ELR (cell line): ENCODE measurements around the gene CDH23.
"Not testable (repeated sequence)": the region's sequence is repeated elsewhere in the genome, so short reads cannot be mapped to it uniquely, and the experiment has no call there.

Experiments used
- DNase-seq: peaks from one replicate; pipeline ENCODE4 v3.0.0-alpha.2; 2015; ENCODE audit warnings: low read depth

Gene CDH23

DNA sequence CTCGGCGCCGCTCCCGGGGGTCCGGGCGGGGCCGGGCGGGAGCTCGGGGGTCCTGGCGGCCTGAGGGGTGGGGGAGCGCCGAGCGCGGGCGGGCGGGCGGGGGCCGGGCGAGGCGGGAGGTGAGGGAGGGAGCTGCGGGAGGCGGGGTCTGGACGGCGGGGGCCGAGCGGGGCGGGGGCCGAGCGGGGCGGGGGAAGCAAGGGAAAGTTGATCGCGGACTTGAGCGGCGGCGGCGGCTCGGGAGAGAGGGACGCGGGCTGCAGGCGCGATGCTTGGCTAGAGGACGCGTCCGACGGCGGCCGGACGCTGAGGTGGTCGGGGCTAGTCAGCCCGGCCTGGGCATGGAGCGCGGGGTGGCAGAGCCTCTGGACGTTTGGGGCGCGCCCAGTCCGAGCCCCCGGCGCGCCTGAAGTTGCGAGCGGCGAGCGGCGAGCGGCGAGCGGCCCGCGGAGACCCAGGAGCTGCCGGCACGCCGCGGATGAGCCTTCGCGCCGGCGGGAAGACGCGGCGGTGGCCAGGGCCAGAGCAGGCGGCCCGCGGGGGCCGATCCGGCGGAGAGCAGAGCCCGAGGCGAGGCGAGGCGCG is at the start of gene CDH23:
Gene CDH23 (plus strand): TSS at position 210 of the 585 bp plus-strand sequence. CDS start 42,912 bp downstream, outside the sequence.
- no peak for DNase-seq

DNA sequence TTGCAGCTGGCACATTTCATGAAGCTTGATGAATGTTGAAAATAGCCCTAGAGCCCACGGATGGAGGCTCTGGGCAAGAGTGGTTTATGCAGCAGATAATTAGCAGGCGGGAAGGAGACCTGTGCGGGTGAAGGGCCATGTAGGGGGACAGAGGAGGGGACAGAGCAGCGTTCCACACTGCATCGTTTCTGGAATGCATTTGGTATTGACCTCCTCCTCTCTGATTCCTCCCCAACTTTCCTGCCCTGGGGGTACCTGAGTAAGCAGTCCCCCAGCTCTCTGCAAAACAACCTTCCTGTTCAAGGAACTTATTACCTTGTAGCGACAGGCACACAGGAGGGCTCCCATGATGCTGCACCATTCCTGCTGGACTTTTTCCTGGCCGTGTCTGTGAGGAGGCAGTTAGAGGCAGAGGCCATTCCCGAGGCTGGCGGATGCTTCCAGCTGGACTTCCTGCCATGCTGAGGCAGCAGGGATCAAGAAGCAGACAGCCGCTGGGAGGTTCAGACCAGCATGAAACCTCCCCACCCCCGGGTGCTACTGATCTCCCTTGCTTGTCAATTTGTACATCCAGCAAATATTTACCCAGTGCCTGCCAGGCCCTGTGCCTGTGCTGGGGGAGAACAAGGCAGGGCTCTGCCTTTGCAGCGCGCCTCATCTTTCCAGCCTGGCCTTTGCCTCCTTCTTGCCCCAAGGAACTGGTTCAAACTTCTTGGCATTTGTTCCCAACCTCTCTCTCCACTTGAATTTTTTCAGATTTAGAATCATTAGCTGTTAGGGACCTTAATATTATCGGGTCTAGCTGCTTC is 48.9 kb upstream of the CDH23 start:
- DNase-seq, result no peak

DNA sequence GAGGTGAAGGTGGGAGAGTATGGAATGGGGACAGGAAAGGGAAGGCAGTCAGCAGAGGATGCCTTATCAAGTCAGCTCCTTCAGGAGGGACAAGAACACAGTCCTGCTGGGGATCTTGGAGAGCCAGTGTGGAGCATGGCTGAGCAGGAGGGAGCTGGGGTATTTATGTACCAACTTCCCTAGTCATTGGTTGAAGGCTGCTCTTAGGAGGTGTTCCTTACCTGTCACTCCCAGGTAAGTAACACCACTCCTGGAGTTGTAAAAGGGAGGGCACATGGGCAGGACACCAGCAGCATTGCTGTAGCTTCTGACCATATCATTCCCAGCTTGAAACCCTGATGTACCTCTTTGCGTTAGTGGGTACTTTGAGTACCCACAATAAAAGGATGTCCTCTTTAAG is 47.9 kb upstream of the CDH23 start:
- DNase-seq, result no peak

DNA sequence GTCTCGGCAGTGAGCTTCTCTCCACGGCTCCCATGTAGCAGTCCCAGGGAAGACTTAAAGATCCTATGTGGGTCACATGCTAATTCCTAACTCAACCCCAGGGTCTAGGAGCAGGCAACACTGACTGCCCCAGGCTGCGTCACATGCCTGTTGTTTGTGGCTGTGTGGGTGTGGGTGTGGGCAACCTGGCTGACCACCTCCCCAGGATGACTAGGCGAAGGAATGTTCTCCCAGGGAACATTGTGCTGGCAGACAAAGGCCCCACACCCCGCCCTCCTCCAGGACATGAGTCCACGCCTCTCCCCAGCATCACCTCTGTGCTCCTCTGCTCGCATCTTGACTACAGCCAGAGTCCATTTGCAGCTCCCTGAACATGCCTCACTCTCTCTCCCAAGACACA is 47.3 kb upstream of the CDH23 start:
- DNase-seq, result peak; percentile 44

DNA sequence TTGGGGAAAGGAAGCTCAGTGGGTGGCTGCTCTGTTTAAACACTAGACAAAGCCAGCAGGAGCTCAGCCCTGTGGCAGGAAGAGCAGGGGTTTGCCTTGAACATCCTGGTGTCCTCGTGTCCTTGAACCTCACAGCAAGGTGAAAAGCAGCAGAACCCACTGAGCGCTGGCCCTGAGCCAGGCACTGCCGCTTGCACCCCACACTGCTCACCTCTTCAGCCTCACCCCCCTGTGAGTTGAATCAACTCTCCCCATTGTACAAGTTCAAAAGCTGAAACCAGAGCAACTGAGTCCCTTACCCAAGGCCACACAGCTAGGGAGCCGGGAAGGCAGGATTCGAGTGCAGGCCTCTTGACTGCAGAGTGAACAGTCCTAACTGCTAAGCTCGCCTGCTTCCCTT is 45.6 kb upstream of the CDH23 start:
- DNase-seq, result no peak

DNA sequence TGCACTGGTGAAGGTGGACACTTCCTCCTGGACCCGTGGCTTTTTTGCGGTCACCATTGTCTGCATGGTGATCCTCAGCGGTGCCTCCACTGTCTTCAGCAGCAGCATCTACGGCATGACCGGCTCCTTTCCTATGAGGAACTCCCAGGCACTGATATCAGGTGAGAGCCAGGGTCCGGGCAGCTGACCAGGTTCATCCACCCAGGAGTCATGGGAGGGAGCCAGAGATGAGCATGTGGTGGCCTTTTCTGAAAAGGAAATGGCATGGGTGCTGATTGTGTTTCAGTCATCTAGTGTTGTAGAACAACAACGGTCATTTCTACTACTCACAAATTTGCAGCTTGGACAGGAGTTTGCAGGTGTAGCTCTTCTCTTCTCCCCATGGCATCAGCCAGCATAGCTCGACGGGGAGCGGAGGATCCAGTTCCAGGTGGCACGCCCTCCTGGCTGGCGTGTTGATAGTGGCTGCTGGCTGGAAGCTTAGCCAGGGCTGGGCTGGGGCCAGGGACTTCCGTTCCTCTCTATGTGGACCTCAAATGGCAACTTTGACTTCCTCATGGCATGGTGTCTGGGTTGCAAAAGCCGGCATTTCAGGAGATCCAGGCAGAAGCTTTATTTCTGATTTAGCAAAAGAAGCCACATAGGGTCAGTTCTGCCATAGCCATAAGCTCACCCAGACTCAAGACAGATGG is 44.9 kb upstream of the CDH23 start:
- no peak for DNase-seq

DNA sequence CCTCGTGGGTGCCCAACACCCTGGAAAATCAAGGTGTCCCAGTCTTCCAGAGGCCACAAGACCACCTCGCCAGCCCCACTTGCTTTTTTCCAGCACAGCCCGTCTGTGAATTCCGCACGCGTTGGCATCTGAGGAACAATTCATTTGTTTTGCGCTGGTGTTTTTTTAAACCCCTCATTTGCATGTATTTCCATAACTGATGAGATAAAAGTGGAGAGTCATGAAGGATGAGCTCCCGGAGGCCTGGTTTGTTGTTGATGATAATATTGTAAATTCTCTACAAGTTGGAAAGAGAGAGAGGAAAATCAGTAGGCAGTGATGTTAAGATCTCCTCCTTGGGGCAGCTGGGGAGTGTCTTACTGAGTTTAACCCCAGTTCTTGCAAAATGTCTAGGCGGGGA is 43.1 kb upstream of the CDH23 start:
- DNase-seq, result no peak

DNA sequence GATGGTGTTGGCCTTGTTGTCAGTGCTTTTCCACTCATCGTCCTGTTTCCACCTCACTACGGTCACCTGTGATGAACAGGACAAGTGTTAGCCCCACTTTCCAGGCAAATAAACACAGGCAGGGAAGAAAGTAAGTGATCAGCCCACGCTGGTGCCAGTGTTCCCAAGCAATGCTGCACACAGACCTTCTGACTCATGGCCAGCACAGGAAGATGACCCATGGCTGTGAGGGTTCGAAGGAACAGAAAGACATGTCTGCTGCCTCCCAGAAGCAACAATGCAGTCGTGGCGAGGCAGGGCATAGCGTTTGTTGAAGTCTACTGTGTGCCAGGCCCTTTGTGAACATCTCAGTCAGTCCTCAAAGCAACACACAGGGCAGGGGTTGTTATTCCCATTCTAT is 41.9 kb upstream of the CDH23 start:
- DNase-seq, result peak; percentile 48

DNA sequence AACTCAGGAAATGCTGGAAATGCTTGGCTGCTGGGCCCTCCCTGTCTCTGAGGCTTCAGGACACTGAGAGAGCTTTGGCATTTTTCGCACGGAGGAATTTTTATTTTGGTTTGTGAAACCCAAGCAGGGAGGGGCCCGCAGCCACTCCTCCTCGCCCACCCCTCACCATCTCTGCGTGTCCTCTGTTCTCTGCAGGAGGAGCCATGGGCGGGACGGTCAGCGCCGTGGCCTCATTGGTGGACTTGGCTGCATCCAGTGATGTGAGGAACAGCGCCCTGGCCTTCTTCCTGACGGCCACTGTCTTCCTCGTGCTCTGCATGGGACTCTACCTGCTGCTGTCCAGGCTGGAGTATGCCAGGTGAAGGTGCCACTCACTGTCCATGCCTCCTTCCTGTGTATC is 40.8 kb upstream of the CDH23 start:
- DNase-seq, result no peak

DNA sequence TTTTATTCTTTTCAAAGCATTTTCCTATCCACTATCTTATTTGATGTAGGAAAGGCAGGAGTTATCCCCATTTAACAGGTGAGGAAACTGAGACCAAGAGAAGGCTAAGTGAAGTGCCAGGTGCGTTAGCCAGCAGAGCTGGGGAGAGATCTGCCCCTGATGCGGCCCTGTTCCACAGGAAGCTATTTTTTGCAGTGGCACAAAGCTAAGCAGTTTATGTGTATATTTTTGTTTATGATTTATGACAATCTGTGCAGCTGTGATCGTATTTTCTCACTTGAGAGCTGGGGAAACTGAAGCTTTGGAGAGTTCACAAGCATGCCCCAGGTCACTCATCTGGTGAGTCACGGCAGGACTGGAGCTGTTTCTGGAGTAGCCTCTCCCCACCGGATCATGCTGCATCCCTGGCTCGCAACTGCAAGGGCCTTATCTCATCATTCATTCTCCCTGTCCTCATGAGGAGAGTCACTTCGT is 38.9 kb upstream of the CDH23 start:
- DNase-seq, result peak; percentile 37

DNA sequence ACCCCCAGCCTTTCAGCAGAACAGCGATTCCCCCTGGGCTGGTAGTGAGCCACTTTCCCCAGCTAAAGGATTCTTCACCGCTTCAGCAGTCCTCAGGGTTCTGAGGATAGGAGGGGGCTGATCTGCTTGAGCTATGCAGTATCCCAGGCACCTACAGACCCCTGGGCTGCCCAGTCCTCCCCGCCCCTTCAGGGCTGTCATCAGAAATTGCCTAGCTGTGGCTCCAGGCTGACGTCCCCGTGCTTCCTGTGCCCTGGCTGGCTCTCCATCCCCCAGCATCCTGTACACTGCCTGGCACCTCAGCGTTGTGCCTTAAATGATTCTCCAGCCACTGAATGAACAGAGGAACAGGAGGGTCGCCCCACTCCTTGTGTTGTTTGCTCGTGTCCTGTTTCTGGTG is 38.4 kb upstream of the CDH23 start:
- no peak for DNase-seq

DNA sequence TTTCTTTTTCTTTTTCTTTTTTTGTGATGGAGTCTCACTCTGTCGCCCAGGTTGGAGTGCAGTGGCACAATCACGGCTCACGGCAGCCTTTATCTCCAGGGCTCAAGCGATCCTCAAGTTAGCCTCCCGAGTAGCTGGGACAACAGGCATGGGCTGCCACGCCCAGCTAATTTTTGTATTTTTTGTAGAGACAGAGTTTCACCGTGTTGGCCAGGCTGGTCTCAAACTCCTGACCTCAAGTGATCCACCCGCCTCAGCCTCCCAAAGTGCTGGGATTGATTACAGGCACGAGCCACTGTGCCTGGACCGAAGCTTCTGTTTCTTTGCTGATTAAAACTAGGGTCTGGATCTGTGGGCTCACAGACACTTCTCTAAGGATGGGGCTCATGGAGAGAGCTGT is 37.8 kb upstream of the CDH23 start:
- DNase-seq, result not testable (repeated sequence)

DNA sequence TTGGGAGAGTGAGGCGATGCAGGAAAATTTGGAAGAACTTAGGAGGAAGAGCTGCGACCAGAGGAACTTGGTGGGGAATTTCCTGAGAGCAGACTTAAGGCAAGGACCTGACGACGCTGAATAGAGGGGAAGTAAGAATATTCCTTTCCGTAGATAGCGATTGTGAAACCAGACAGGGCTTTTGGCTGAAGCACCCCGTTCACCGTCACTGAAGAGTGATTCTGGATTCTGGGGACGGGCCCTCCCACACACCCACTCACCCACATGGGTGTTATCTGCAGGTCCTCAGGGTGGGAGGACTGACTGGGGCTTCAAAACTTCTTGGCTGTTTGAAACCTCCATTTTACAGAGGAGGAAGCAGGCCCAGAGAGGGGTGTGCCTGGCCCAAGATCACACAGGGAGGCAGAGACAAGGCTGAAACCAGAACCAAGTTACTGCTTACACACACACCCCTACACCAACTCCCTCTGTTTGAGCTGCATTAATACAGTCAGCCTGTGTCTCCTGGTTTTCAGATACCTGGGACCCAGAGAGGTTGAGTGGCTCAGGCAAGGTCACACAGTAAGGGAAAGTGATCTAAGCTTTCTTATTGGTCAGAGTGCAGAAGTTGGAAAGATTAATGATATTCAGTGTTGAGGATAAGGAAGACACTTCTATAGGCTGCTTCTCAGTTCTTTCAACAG is 37.2 kb upstream of the CDH23 start:
- no peak for DNase-seq

DNA sequence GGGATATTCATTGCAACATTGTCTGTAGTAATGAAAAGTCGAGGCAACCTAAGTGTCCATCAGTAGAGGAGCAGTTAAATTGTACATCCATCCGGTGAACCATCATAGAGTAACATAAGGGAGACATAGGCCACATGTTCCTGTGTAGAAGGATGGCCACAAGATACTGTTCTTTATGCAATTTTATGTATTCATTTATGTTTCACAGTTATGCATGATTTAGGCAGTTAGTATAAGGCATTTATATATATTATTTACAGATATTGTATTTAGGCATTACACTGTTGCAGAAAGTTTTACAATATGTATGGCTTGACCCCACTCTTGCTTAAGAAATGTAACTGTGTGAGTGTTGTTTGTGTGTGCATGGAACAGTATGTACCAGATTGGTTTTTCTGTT is 36.0 kb upstream of the CDH23 start:
- no peak for DNase-seq

DNA sequence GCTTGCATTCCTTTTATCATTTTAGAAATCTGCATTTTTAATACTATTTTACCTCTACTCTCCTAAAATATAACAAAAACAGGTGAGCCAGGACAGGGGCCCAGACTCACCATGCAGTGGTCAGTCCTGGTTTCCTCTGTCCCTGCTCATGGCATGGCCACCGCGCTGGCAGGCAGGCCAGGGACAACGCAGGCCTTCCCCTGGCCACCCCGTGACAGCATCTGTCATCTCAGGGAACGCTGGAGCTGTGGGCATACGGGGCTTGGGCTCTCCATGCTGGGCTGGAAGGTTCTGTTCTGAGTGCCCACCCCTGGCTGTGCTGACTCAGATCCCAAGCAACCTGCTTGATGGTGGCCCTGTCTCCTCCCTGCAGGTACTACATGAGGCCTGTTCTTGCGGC is 35.1 kb upstream of the CDH23 start:
- DNase-seq, result no peak

DNA sequence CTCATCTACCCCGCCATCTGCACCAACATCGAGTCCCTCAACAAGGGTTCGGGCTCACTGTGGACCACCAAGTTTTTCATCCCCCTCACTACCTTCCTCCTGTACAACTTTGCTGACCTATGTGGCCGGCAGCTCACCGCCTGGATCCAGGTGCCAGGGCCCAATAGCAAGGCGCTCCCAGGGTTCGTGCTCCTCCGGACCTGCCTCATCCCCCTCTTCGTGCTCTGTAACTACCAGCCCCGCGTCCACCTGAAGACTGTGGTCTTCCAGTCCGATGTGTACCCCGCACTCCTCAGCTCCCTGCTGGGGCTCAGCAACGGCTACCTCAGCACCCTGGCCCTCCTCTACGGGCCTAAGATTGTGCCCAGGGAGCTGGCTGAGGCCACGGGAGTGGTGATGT is 34.6 kb upstream of the CDH23 start:
- DNase-seq, result no peak

DNA sequence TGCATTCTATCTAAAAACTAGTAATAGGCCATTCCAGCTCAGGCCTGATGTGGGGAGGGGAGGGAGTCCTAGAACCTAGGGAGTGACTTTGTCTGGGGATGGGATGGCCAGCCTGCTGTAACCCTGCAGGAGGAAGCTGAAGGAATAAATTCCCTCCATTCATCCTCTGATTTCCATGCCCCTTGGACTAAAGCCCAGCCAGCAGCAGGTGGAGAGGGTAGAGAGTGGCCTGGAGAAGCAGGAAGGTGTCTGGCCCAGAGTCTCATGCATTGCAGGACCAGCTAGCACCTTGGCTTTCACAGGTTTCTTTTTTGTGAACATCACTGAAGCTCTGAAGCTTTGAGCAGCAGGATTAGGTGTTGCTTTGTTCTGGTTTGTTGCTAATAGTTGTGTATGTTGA is 32.8 kb upstream of the CDH23 start:
- DNase-seq, result no peak

DNA sequence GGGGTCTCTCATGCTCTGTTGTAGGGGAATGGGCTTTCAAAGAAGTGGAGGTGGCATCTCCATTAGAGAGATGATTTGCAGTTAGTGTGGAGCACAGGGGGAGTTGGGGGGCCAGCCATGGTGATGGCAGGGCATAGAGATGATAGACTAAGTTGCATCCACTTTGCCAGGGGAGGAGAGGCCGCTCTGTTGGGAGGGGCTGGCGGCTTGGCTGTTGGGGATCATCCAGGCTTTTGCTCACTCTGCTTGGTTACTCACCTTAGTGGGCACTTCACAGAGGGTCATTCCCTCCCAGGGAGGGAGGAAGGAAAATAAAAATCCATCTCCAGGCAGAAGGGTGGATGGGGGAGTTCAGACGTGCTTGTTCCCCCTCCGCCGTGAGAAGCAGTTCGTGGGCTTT is 31.4 kb upstream of the CDH23 start:
- no peak for DNase-seq

DNA sequence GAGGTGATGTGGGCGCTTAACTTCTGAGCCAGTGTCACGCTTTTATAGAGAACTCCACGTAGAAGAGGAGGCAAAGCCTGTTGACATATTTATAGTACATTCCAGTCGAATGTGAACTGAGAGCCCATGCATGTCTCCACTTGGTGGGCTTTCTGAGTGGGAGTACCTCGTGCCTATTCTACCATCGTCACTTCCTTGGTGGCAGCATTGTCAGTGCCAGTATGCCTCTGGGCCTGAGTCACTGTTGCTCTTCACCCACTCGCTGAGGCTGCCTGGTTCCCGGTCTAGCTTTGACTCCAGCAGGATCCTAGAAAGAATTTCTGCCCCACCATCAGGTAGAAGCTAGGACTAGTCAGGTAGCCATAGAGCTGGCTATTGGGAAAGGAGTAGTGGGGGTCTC is 30.0 kb upstream of the CDH23 start:
- DNase-seq, result no peak

DNA sequence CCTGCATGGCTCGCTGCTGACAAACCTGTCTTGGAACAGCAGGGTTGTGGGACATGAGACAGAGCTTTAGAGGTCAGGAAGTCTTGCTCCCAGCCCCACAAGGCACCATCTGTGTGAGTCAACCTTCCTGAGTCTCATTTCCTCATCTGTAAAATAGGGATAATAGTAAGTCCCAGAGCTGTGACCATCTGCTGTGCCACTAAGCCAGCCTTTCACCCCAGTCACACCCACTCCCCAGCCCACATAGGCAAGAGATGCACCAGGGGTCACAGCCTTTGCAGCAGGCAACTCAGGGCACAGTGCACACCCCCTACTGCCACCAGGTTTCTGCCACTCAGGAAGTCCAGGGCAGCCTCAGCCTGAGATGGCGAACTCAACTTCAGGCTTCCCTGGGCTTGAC is 29.4 kb upstream of the CDH23 start:
- peak; percentile 44 for DNase-seq

DNA sequence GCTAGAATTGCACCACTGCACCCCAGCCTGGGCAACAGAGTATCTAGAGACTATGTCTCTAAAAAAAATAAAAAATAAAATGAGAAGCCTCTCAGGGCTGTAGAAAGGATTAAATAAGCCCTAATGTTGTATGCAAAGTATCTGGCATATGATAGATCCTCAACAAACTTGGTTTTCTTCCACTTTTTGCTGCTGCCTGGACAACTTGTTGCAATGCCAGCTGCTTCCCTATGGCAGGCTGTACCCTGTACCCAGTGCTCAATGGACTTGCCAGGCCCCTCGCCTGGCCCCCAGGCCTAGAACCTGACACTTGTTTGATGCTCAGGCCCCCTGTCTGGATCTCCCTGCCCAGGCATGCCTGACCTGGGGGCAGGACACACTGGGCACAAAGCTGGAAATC is 28.5 kb upstream of the CDH23 start:
- DNase-seq, result no peak

DNA sequence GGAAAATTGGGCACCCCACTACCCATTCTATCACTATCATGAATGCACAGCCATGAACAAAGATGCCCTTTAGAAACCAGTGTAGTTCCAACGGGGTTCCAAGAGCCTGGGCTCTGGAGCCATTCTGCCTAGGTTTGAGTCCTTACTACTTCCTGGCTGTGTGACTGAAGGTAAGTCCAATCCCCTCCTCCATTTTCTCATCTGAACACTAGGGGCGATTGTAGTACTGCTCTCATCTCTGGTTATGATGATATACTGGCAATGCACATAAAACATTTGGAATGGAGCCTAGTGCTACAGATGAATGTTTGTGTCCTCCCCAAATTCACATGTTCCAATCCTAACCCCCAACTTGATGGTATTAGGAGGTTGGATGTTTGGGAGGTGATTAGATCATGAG is 28.1 kb upstream of the CDH23 start:
- peak; percentile 23 for DNase-seq

DNA sequence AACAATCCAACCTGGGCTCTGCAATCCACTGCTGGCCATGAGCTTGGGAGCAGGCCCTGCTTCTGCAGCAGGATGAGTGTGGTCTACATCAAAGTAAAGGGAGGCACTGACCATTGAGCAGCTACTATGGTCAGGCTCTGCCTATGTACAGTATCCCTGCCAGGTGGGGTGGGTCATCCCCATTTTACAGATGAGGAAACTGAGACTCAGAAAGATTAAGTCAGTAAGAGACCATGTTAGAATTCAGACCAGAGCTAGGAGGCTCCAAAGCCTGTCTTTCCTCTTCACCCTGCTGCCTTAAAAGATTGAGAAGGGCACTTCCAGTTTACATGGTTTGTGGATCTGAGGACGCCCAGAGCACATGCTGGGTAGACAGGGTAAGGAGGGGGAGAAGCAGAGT is 27.1 kb upstream of the CDH23 start:
- DNase-seq, result no peak
